HEK293T (cell line): ENCODE measurements around the gene PLPP4.

ENCODE experiments used
- ARNT ChIP-seq: fragments of 450-650 bp; IDR thresholded peaks from 2 replicates; pipeline ENCODE4 v1.6.1; 2017; ENCODE audit warnings: mild to moderate bottlenecking
- BHLHE40 ChIP-seq: fragments of 450-650 bp; IDR thresholded peaks from 2 replicates; pipeline ENCODE4 v1.6.1; 2016; ENCODE audit warnings: mild to moderate bottlenecking, moderate library complexity, borderline replicate concordance
- ELF4 ChIP-seq: fragments of 450-650 bp; IDR thresholded peaks from 2 replicates; pipeline ENCODE4 v1.6.1; 2017; ENCODE audit warnings: antibody characterized with exemption
- FOXA1 ChIP-seq: fragments of 450-650 bp; IDR thresholded peaks from 2 replicates; pipeline ENCODE4 v1.6.1; 2016; ENCODE audit warnings: mild to moderate bottlenecking
- FOXK2 ChIP-seq: fragments of 450-650 bp; IDR thresholded peaks from 2 replicates; pipeline ENCODE4 v1.6.1; 2016; ENCODE audit warnings: mild to moderate bottlenecking
- FOXM1 ChIP-seq: fragments of 450-650 bp; IDR thresholded peaks from 2 replicates; pipeline ENCODE4 v1.6.1; 2017; ENCODE audit warnings: mild to moderate bottlenecking, borderline replicate concordance
- HDGF ChIP-seq: fragments of 450-650 bp; IDR thresholded peaks from 2 replicates; pipeline ENCODE4 v1.6.1; 2017; ENCODE audit warnings: antibody characterized with exemption, borderline replicate concordance
- L3MBTL2 ChIP-seq: fragments of 450-650 bp; conservative IDR thresholded peaks from 2 replicates; pipeline ENCODE4 v1.6.1; 2016; ENCODE audit warnings: mild to moderate bottlenecking
- LEF1 ChIP-seq: fragments of 450-650 bp; IDR thresholded peaks from 2 replicates; pipeline ENCODE4 v1.6.1; 2017; ENCODE audit warnings: mild to moderate bottlenecking, borderline replicate concordance
- NFRKB ChIP-seq: fragments of 450-650 bp; IDR thresholded peaks from 2 replicates; pipeline ENCODE4 v1.6.1; 2016; ENCODE audit warnings: mild to moderate bottlenecking, moderate library complexity
- SP1 ChIP-seq: fragments of 450-650 bp; IDR thresholded peaks from 2 replicates; pipeline ENCODE4 v1.6.1; 2017
- SUZ12 ChIP-seq: fragments of 450-650 bp; IDR thresholded peaks from 2 replicates; pipeline ENCODE4 v1.6.1; 2016; ENCODE audit warnings: mild to moderate bottlenecking
- TARDBP ChIP-seq: fragments of 450-650 bp; IDR thresholded peaks from 2 replicates; pipeline ENCODE4 v1.6.1; 2016
- ZNF384 ChIP-seq: fragments of 450-650 bp; IDR thresholded peaks from 2 replicates; pipeline ENCODE4 v1.6.1; 2016

- TF ChIP-seq SUZ12 (no peak), FOXK2 (no peak), SP1 (no peak), L3MBTL2 (no peak), TARDBP (no peak), BHLHE40 (no peak), FOXM1 (no peak), ZNF384 (no peak), HDGF (no peak), FOXA1 (no peak), NFRKB (no peak), LEF1 (no peak), ELF4 (no peak), ARNT (no peak)
Measured at GRCh38 chr10:120553911-120554310, 96.9 kb downstream of the PLPP4 start.
